Measurements from ENCODE around the gene POLR2J3.
"Not testable (repeated sequence)": the region's sequence is repeated elsewhere in the genome, so short reads cannot be mapped to it uniquely, and the experiment has no call there.

GRCh38 chr7:102542083-102542482 is 30.3 kb downstream of the POLR2J3 start:
- not testable (repeated sequence) for TF ChIP-seq ZNF398, ZNF549 (tag by site-specific recombination; IDR thresholded peaks at IDR 0.05)

Measured in HEK293 (cell line).